PFSK-1 (cell line): Measurements from ENCODE around the gene FNTB.
A peak's percentile ranks its signal among the peaks of the same experiment; 100 is the strongest.

Source experiments
- POLR2AphosphoS5 ChIP-seq: IDR thresholded peaks from 2 replicates; pipeline ENCODE4 v1.6.1; 2012; ENCODE audit warnings: low read depth, mild to moderate bottlenecking, control low read depth, low read length, moderate library complexity
- TAF1 ChIP-seq: IDR thresholded peaks from 2 replicates; pipeline ENCODE4 v1.6.1; 2012; ENCODE audit warnings: low read length, control low read depth, borderline replicate concordance; ENCODE audit not compliant: insufficient read depth
- TF ChIP-seq, protein P1 (sequence below), 2 experiments: IDR thresholded peaks; 2 replicates each; pipeline versions ENCODE4 v1.6.1 to v1.8.0; 2011 to 2012; ENCODE audit warnings: low read depth in 2 of 2, low read length in 2 of 2, control low read depth in 1 of 2, inconsistent platforms in 1 of 2, mild to moderate bottlenecking in 1 of 2, moderate library complexity in 1 of 2; ENCODE audit not compliant: insufficient read depth in 1 of 2

DNA sequence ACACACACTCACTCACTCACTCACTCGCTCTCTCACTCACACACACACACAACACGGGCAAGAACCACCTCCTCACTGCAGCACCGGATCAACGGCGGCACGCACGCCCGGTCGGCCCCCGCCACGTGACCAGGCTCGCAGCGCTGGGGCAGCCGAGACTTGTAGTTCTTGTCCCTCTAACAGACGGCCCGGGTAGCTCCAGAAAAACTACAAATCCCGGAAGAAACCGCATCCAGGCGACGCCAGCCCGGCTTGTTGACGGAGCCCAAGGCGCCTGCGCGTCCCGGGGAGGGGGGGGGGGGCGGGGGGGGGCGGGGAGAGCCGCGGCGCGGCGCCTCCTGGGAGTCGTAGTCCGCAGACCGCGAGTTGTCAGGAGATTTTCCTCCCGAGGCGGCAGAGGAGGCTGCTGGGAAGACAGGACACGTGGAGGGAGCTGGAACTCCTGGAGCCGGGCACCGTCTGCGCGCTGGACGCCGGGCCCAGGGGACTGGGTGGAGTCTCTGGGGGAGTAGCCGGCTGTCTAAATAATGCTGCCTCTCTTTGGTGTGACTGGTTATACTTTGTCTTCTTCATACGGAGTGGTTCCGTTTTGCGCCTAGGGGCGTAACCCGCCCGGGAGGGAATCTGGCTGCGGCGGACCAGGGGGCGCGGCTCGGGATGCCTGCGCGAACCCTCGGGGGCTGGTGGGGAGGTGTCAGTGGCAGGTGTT, 115.9 kb downstream of the FNTB start, which contains the start of gene MAX:
- no peak for TF ChIP-seq POLR2AphosphoS5
- 0 out of 2 replicates have a peak, but pooled peaks have one; percentile 57 for TF ChIP-seq TAF1
- TF ChIP-seq, protein P1, sequence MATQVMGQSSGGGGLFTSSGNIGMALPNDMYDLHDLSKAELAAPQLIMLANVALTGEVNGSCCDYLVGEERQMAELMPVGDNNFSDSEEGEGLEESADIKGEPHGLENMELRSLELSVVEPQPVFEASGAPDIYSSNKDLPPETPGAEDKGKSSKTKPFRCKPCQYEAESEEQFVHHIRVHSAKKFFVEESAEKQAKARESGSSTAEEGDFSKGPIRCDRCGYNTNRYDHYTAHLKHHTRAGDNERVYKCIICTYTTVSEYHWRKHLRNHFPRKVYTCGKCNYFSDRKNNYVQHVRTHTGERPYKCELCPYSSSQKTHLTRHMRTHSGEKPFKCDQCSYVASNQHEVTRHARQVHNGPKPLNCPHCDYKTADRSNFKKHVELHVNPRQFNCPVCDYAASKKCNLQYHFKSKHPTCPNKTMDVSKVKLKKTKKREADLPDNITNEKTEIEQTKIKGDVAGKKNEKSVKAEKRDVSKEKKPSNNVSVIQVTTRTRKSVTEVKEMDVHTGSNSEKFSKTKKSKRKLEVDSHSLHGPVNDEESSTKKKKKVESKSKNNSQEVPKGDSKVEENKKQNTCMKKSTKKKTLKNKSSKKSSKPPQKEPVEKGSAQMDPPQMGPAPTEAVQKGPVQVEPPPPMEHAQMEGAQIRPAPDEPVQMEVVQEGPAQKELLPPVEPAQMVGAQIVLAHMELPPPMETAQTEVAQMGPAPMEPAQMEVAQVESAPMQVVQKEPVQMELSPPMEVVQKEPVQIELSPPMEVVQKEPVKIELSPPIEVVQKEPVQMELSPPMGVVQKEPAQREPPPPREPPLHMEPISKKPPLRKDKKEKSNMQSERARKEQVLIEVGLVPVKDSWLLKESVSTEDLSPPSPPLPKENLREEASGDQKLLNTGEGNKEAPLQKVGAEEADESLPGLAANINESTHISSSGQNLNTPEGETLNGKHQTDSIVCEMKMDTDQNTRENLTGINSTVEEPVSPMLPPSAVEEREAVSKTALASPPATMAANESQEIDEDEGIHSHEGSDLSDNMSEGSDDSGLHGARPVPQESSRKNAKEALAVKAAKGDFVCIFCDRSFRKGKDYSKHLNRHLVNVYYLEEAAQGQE (IDR thresholded peaks at IDR 0.05; ENCODE audit: insufficient read depth in 1 of 2, low read depth in 2 of 2, low read length in 2 of 2), result no peak
